ENCODE measurements around the gene LMF1.
"Not testable (repeated sequence)": the region's sequence is repeated elsewhere in the genome, so short reads cannot be mapped to it uniquely, and the experiment has no call there.

Gene LMF1

DNA sequence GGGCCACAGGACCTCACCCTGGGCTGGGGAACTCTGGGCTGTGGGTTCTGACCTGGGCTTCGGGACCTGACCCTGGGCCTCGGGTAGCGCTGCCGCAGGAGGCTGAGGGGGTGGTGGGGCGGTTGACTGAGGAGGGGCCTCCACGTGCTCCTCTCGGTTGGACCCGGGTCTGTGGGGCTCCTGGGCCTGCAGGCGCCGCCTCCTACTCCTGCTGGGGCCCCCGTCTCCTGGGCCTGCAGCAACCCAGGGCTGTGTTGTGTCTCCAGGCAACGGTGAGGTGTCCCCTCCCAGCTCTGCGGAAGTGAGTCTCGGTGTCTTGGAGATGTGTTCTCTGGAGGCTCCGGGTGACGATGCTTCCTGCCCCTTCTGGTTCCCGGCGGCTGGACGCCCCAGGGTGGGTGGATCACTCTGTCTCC, 128.7 kb downstream of the LMF1 start:
- no peak for DNase-seq

DNA sequence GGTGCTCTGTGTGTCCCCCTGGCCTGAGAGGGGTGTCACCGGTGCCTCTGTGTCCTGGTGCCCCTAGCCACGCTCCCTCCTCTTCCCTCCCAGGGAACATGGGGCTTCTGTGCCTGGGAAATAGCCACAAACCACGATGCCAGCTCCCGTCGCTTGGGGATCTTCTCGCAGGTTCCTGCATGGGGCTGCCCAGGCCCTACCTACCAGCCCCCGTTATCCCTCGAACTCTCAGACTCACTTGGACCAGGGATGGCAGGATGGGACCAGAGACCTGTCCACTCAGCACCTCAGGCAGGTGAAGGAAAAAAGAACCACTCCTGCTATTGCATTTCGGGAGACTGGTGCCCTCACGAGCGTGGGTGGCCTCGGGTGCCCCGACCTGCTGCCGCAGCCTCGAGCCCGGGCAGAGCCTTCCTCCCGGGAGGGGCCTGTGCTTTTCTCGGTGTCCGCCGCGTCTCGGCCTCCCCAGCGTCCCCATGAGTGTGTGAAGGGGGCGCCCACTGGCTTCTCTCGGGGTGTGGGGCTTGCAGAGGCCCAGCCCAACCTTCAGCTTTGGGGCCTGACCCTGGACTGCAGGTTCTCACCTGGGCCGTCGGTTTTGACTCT, 129.2 kb downstream of the LMF1 start:
- no peak for DNase-seq

- DNase-seq, result no peak
These were observed 130.0 kb downstream of the LMF1 start for GRCh38 chr16:840561-841454.

DNA sequence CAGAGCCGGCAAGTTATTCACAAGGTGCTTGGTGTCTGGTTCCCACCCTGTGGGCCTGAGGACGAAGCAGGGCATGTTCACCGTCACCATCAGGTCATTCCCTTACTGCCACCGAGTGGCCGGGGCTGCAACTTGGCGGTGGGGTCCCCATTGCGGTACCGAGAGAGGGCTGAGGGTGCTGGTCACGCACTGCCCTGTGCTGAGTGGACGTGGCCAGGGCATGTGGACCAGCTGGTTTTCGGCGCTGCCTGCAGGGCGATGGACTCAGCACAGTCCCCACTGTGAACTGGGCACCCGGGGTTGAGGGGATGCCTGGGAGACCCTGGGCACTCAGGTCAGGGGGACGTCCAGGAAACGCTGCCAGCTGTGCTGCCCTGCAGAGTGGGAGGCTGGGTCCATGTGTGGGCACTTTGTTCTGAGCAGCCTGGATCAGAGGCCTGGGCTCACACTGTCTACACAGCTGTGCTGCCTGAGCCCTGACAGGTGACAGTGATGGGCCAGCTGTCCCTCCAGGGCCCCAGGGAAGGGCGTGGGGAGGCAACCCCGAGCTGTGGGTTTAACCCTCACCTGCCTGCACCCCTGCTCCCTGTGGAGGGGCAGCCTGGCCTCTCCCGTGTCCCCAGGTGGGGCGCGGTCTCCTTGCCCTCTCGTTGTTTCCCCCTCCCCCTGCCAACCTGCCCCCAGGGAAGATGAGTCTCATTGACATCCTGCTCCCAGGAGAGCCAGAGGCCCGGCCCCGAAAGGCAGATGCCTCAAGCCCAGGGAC, 131.0 kb downstream of the LMF1 start:
- DNase-seq, result no peak

DNA sequence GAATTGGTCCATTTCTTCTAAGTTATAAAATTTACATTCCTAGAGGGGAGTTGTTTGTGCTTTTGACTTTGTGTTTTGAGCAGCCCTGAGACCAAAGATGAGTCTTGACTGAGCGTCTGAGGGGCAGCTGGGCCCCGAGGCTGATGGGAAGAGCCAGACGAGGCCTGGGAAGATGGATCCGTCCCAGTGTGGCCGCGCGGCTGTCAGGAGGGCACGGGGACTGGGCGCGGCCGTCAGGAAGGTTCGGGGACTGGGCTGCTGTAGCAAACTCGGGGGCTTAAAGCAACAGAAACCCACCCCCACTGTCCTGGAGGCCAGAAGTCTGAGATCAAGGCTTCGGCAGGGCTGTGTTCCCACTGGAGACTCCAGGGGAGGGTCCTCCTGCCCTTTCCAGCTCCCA, 132.0 kb downstream of the LMF1 start:
- DNase-seq, result no peak

GRCh38 chr16:836822-837221, 134.0 kb downstream of the LMF1 start:
- not testable (repeated sequence) for DNase-seq

- no peak for DNase-seq
These were observed 134.6 kb downstream of the LMF1 start for GRCh38 chr16:836221-836620.

- no peak for DNase-seq
These were observed 135.4 kb downstream of the LMF1 start for GRCh38 chr16:835373-835772.

- no peak for DNase-seq
These were observed 137.4 kb downstream of the LMF1 start for GRCh38 chr16:833411-833810.

GRCh38 chr16:832652-833336, 138.0 kb downstream of the LMF1 start:
- DNase-seq, result no peak

DNA sequence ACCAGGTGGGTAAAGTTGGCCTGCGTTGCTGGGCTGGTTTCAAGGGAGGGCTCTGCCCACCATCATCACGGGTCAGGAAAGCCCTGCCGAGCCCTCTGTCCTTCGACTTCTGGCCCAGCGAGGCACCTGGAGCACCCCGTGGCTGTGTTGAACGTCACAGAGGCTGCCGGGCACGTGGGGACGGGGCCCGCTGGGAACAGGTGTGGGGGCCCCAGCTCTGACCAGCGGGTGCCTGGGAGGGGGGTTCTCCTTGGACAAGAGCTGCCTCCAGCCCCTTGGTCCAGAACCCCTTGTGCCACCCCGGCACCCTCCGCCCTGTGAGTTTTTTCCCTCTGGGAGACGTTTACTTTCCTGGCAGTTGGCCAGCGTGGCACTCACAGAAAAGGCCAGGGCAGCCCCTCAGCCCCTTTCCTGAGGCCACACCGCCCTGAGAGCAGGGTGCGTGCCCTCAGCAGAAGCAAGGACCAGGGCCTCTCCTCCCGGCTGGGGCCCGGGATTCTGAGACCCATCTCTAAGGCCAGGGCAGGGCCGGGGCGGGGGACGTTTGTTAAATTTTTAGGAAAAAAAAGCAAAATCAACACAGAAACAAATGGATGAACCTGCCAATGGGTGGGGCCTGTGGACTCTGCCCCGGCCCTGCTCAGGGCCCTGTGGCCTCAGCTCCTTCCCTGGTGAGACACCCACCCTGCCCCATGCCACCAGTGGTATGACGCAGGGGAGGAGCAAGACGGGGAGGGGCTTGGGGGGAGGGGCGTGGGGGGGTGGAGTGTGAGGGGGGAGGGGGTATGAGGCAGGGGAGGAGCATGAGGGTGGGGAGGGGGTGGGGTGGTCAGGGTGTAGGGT, 139.0 kb downstream of the LMF1 start:
- DNase-seq, result no peak

DNA sequence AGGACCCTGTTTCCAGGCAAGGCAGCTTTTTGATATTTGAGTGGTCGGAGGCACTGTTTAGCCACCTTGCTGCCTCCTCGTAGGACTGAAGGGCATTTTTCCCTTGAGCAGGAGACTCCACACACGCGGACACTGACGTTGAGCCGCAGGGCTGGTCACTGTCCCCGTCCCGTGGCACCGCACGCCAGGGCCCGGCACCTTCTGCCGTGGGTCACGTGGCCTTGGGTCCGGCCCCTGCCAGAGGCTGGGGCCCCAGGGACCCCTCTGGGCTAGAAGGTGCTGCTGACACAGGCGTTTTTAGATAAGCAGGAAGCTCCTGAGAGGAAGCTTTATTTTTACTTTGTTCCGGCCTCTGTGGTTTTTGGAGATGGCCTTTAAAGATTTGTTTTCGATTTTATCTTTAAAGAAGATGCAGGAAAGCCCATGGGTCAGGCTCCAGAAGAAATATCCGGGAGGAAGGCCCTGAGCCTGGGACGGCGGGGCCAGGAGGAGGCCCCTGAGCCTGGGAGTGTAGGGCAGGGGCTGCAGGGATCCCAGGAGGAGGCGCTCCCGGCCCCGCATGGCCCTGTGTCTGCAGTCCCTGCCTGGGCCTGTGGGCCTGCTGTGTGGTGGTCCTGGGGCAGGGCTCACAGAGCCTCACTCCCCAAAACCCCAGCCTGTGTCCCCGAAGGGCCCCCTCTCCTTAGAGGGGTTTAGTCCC, 139.8 kb downstream of the LMF1 start:
- no peak for DNase-seq

DNA sequence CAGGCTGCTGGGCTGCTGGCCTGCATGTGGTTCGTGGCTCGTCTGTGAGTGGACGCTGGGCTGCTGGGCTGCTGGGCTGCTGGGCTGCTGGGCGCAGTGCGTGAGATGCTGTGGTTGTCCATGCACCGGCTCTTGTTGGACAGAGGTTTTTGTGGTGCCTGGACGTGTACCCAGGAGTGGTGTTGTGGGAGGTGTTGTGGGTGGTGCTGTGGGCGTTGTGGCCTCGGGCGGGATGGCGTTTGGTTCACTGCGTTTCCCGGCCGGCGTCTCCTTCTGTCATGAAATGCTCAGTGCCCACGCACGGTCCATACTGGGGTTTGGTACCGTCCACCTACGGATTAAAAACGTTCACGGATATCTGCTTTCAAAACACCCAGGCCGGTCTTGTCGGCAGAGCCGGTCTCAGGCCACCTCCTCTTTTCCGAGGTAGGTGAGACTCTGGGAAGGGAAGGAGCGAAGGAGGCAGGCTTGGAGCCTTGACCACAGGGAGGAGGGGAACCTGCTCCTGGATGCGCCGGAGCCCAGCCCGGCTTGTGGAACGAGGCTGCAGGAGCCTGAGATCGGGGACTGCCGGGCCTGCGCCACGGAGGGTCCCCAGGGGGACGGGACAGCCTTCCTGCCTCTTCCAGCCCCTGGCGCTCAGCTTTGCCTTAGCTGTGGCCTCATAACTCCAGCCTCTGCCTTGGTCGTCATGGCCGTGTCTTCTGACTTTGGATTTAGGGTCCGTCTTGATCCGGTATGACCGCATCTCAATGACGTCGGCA, 140.5 kb downstream of the LMF1 start:
- no peak for DNase-seq

DNA sequence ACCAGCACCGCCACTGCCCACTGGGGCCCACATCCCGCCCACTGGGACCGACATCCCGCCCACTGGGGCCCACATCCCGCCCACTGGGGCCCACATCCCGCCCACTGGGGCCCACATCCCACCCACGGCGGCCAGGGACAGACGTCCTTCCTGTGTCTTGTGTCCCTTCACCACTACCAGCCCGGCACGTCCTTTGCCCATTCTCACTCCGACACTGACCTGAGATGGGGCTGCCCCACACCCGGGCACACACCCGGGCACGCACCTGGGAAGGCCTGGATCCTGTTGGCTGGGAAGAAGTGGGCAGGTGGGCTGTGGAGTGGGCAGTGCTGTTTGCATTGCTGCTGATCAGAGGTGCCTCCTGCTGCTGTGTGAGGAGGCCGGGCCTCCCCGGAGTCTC, 141.9 kb downstream of the LMF1 start:
- DNase-seq, result no peak

- DNase-seq, result no peak
These were observed 143.3 kb downstream of the LMF1 start for GRCh38 chr16:827513-827912.

GRCh38 chr16:825341-826061, 145.3 kb downstream of the LMF1 start:
- no peak for DNase-seq

DNA sequence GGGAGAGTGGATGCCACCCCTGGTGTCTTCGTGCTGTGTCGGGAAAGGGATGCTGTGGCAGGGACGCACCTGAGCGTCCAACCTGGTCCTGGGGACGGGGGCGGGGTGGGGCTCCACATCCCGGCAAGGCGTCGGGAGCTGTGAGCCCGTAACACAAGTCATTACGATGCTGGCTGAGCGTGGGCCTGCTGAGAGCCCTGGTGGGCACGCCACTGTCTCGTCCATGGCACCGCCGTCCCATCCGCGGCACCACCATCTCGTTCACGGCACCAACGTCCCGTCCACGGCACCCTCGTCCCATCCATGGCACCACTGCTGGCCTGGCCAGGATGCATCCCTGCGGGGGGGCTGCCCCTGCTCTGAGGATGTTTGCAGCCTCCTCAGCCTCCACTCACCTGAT, 146.2 kb downstream of the LMF1 start:
- DNase-seq, result no peak

GRCh38 chr16:824194-824593, 146.6 kb downstream of the LMF1 start:
- no peak for DNase-seq

DNA sequence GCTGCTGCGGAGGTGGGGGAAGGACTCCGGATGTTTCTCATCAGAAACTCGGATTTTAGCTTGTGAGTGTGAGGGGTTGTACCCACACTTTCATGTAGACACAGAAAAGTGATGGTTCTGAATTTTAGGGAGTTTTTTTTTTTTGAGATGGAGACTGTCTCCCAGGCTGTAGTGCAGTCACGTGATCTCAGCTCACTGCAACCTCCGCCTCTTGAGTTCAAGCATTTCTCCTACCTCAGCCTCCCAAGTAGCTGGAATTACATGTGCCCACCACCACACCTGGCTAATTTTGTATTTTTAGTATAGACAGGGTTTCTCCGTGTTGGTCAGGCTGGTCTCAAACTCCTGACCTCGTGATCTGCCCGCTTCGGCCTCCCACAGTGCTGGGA, 147.9 kb downstream of the LMF1 start:
- DNase-seq, result no peak
